WTC11 (cell line): ENCODE results near the gene FRRS1. TPM values are rescaled to one million over a fixed set of nuclear protein-coding genes. Genes with fewer than 3 reads are reported as not detected.

Experiments
- ATAC-seq: fragments of 200-7000 bp; cut with Tn5 transposase; 2 replicates; pipeline ENCODE4 v1.10.0; 2021; ENCODE audit warnings: mild to moderate bottlenecking, moderate library complexity
- CTCF ChIA-PET: fragments of 300-600 bp; sonication (Branson Sonifier 250); formaldehyde crosslinking; loops from one replicate; lab custom pipeline; 2021; ENCODE audit warnings: antibody characterized with exemption; lab: Charles Lee
- POLR2A ChIA-PET: fragments of 350-600 bp; sonication (Branson Sonifier 250); formaldehyde crosslinking; loops from one replicate; lab custom pipeline; 2021; ENCODE audit warnings: antibody characterized with exemption; lab: Charles Lee
- DNase-seq: peaks from one replicate; pipeline ENCODE4 v3.0.0; 2021; ENCODE audit warnings: low spot score
- H3K27ac Mint-ChIP-seq: 2 replicates; pipeline ENCODE4 v1.8.0; 2021; ENCODE audit warnings: mixed read lengths
- H3K27me3 Mint-ChIP-seq: 2 replicates; pipeline ENCODE4 v1.8.0; 2021; ENCODE audit warnings: low read depth, mild to moderate bottlenecking, moderate library complexity, mixed read lengths
- H3K36me3 Mint-ChIP-seq: 2 replicates; pipeline ENCODE4 v1.8.0; 2021; ENCODE audit warnings: mixed read lengths
- H3K4me1 Mint-ChIP-seq: 2 replicates; pipeline ENCODE4 v1.8.0; 2022; ENCODE audit warnings: mixed read lengths
- H3K4me3 Mint-ChIP-seq: 2 replicates; pipeline ENCODE4 v1.8.0; 2021; ENCODE audit warnings: mild to moderate bottlenecking, moderate library complexity, mixed read lengths
- H3K9me3 Mint-ChIP-seq: 2 replicates; pipeline ENCODE4 v1.8.0; 2021; ENCODE audit warnings: mixed read lengths
- ATF1 ChIP-seq: sonication (generic); formaldehyde crosslinking; IDR thresholded peaks from 2 replicates; pipeline ENCODE4 v1.8.1; 2023; ENCODE audit warnings: mild to moderate bottlenecking, moderate library complexity, missing genetic modification reagents
- ATF2 ChIP-seq: sonication (generic); formaldehyde crosslinking; IDR thresholded peaks from 2 replicates; pipeline ENCODE4 v1.8.1; 2022; ENCODE audit warnings: low read depth, missing genetic modification reagents, borderline replicate concordance
- CTCF ChIP-seq: fragments of 200-600 bp; IDR thresholded peaks from 2 replicates; pipeline ENCODE4 v1.8.0; 2022; ENCODE audit warnings: antibody characterized with exemption
- E2F4 ChIP-seq: sonication (generic); formaldehyde crosslinking; IDR thresholded peaks from 2 replicates; pipeline ENCODE4 v1.8.1; 2022; ENCODE audit warnings: low read depth, mild to moderate bottlenecking, moderate library complexity, missing genetic modification reagents, borderline replicate concordance
- ERG ChIP-seq: fragments of 250-450 bp; sonication (Bioruptor Pico); IDR thresholded peaks from 2 replicates; pipeline ENCODE4 v1.8.0; 2021; ENCODE audit warnings: mild to moderate bottlenecking
- FOXJ3 ChIP-seq: sonication (generic); formaldehyde crosslinking; IDR thresholded peaks from 2 replicates; pipeline ENCODE4 v1.9.0; 2021; ENCODE audit warnings: missing genetic modification reagents, mild to moderate bottlenecking, borderline replicate concordance
- KAT7 ChIP-seq: sonication (generic); formaldehyde crosslinking; IDR thresholded peaks from 2 replicates; pipeline ENCODE4 v1.8.1; 2023; ENCODE audit warnings: missing genetic modification reagents, mild to moderate bottlenecking, borderline replicate concordance
- NFATC4 ChIP-seq: fragments of 250-450 bp; sonication (Bioruptor Pico); IDR thresholded peaks from 2 replicates; pipeline ENCODE4 v1.9.0; 2021; ENCODE audit warnings: mild to moderate bottlenecking
- OVOL2 ChIP-seq: fragments of 250-450 bp; sonication (Bioruptor Pico); IDR thresholded peaks from 2 replicates; pipeline ENCODE4 v1.9.0; 2021; ENCODE audit warnings: mild to moderate bottlenecking, borderline replicate concordance
- STAT6 ChIP-seq: sonication (generic); formaldehyde crosslinking; conservative IDR thresholded peaks from 2 replicates; pipeline ENCODE4 v1.8.1; 2023; ENCODE audit warnings: mild to moderate bottlenecking, low read depth, missing genetic modification reagents, moderate library complexity
- TP53 ChIP-seq: sonication (generic); formaldehyde crosslinking; IDR thresholded peaks from 2 replicates; pipeline ENCODE4 v1.8.1; 2023; ENCODE audit warnings: mild to moderate bottlenecking, missing genetic modification reagents
- ZNF219 ChIP-seq: sonication (generic); formaldehyde crosslinking; IDR thresholded peaks from 2 replicates; pipeline ENCODE4 v1.8.0; 2023; ENCODE audit warnings: missing genetic modification reagents, mild to moderate bottlenecking, borderline replicate concordance
- ZNF396 ChIP-seq: fragments of 250-450 bp; sonication (Bioruptor Pico); IDR thresholded peaks from 2 replicates; pipeline ENCODE4 v1.8.0; 2021; ENCODE audit warnings: mild to moderate bottlenecking, moderate library complexity, borderline replicate concordance
- ZNF416 ChIP-seq: fragments of 250-450 bp; sonication (Bioruptor Pico); IDR thresholded peaks from 2 replicates; pipeline ENCODE4 v1.9.0; 2021; ENCODE audit warnings: mild to moderate bottlenecking, inconsistent platforms
- total RNA-seq: library from RNA; stranded (reverse); gene quantifications from 3 replicates; pipeline ENCODE4 v1.2.3, GENCODE V29; 2021
- TF ChIP-seq, protein P1 (sequence below): fragments of 250-450 bp; sonication (Bioruptor Pico); IDR thresholded peaks from 2 replicates; pipeline ENCODE4 v1.9.0; 2021; ENCODE audit warnings: mild to moderate bottlenecking

FRRS1 gene
- total RNA-seq, 1 experiment from 2014 or later, result 6.2 TPM

GRCh38 chr1:99685516-99686180 is 80.8 kb downstream of the FRRS1 start:
- H3K9me3 Mint-ChIP-seq, result no peaks in the 10 kb centered on the region
- peak; percentile 60 for TF ChIP-seq CTCF
- TF ChIP-seq, protein P1, sequence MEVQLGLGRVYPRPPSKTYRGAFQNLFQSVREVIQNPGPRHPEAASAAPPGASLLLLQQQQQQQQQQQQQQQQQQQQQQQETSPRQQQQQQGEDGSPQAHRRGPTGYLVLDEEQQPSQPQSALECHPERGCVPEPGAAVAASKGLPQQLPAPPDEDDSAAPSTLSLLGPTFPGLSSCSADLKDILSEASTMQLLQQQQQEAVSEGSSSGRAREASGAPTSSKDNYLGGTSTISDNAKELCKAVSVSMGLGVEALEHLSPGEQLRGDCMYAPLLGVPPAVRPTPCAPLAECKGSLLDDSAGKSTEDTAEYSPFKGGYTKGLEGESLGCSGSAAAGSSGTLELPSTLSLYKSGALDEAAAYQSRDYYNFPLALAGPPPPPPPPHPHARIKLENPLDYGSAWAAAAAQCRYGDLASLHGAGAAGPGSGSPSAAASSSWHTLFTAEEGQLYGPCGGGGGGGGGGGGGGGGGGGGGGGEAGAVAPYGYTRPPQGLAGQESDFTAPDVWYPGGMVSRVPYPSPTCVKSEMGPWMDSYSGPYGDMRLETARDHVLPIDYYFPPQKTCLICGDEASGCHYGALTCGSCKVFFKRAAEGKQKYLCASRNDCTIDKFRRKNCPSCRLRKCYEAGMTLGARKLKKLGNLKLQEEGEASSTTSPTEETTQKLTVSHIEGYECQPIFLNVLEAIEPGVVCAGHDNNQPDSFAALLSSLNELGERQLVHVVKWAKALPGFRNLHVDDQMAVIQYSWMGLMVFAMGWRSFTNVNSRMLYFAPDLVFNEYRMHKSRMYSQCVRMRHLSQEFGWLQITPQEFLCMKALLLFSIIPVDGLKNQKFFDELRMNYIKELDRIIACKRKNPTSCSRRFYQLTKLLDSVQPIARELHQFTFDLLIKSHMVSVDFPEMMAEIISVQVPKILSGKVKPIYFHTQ (CRISPR knock-in tag), result no peak
- no peaks in the 10 kb centered on the region; the same call in none of the 2 replicates for H3K27me3 Mint-ChIP-seq
- ATAC-seq (peak; percentile 97), DNase-seq (peak; percentile 64)
- H3K4me3 Mint-ChIP-seq, result no peak overlapping the region
- no peak overlapping the region for H3K27ac Mint-ChIP-seq
- ChIA-PET CTCF (interaction anchor here (0.7 to 1.5 kb wide), 16 partner anchors 8 to 891 kb away, joined by 3 to 9 read pairs (median 4); partner anchors contain the start of genes PALMD and PLPPR4), POLR2A (no interaction called here)
- no peaks in the 10 kb centered on the region for H3K4me1 Mint-ChIP-seq
- H3K36me3 Mint-ChIP-seq, result no peaks in the 10 kb centered on the region

DNA sequence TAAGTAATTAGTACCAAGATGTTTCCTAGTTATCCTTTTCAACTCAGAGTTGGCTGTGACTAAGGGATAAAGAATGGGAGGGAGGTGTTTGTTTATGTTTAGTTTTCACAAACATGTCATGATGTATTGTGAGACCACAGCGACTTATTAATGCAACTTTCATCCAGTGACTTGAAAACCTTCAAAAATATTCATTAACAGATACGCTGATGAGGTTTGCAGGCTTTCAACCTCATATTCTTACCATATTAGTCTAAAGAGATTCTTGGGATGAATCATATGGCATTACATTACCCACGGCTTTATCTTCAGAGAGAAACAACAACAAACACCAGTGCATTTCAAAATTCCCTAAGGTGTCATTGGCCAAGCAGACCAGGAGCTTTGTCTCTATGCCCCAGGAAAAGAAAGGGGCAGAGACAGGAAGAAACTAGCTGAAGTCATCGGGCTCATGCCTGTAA is 84.1 kb downstream of the FRRS1 start:
- no peak for ATAC-seq
- no peak overlapping the region for H3K4me3 Mint-ChIP-seq
- no peak overlapping the region for H3K27ac Mint-ChIP-seq
- CTCF ChIA-PET, result no interaction called here
- peaks cover 9% of the 10 kb centered on the region for H3K4me1 Mint-ChIP-seq
- TF ChIP-seq ZNF416, result no peak
- TF ChIP-seq OVOL2 (CRISPR knock-in tag), result no peak
- no peak for TF ChIP-seq ATF2 (CRISPR knock-in tag)
- TF ChIP-seq KAT7 (CRISPR knock-in tag), result no peak
- TF ChIP-seq ATF1 (CRISPR knock-in tag), result no peak
- no peak for TF ChIP-seq ZNF396 (CRISPR knock-in tag)
- no peak for TF ChIP-seq TP53 (CRISPR knock-in tag)
- TF ChIP-seq NFATC4, result no peak
- no peak for TF ChIP-seq ERG (CRISPR knock-in tag)
- no peak for TF ChIP-seq ZNF219 (CRISPR knock-in tag)
- no peak for TF ChIP-seq STAT6 (CRISPR knock-in tag)
- TF ChIP-seq E2F4 (CRISPR knock-in tag), result no peak
- TF ChIP-seq FOXJ3 (CRISPR knock-in tag), result no peak
- TF ChIP-seq, all 79 proteins: peak for 0
- no peaks in the 10 kb centered on the region for H3K9me3 Mint-ChIP-seq
- no peak for DNase-seq
- POLR2A ChIA-PET, result no interaction called here
- H3K27me3 Mint-ChIP-seq, result no peaks in the 10 kb centered on the region; the same call in 1 of the 2 replicates
- H3K36me3 Mint-ChIP-seq, result no peaks in the 10 kb centered on the region
